GM12865 (cell line): ENCODE results near the gene SNX9.

Source experiments
- DNase-seq: peaks from one replicate; pipeline ENCODE4 v3.0.0; 2010; ENCODE audit warnings: low read depth
- H3K4me3 ChIP-seq: 2 replicates; pipeline ENCODE4 v1.5.1; 2011; ENCODE audit warnings: mild to moderate bottlenecking, low read depth, low read length, control low read depth
- CTCF ChIP-seq: IDR thresholded peaks from 2 replicates; pipeline ENCODE4 v1.5.1; 2011; ENCODE audit warnings: low read length, control low read depth, low read depth, inconsistent platforms; ENCODE audit not compliant: insufficient read depth; ENCODE audit errors: missing control alignments

SNX9 gene

GRCh38 chr6:157885876-157886275 is 62.8 kb downstream of the SNX9 start:
- TF ChIP-seq CTCF, result no peak
- no peak overlapping the region for H3K4me3 ChIP-seq
- DNase-seq, result no peak

GRCh38 chr6:157887892-157888291 is 64.8 kb downstream of the SNX9 start:
- no peak for TF ChIP-seq CTCF
- no peak overlapping the region for H3K4me3 ChIP-seq
- no peak for DNase-seq

GRCh38 chr6:157891544-157892362 is 68.7 kb downstream of the SNX9 start:
- DNase-seq, result no peak
- TF ChIP-seq CTCF, result no peak
- H3K4me3 ChIP-seq, result no peak overlapping the region

- H3K4me3 ChIP-seq, result no peak overlapping the region
- TF ChIP-seq CTCF, result no peak
- DNase-seq, result no peak
Observed at GRCh38 chr6:157892363-157892877, 69.4 kb downstream of the SNX9 start.

GRCh38 chr6:157893238-157893637 is 70.2 kb downstream of the SNX9 start:
- no peak for DNase-seq
- TF ChIP-seq CTCF, result no peak
- H3K4me3 ChIP-seq, result no peak overlapping the region

- no peak for DNase-seq
Observed at GRCh38 chr6:157895585-157895984, 72.5 kb downstream of the SNX9 start.

More at GRCh38 chr6:157895585-157895984, 72.5 kb downstream of the SNX9 start:
- no peak overlapping the region for H3K4me3 ChIP-seq
- TF ChIP-seq CTCF, result no peak
